Measurements from ENCODE around the gene C19orf53. TPM values are rescaled to one million over a fixed set of nuclear protein-coding genes. Genes with fewer than 3 reads are reported as not detected.
"Not testable (repeated sequence)": the region's sequence is repeated elsewhere in the genome, so short reads cannot be mapped to it uniquely, and the experiment has no call there.

Gene C19orf53
- total RNA-seq, 1 donor from 2014 or later = 89.1 TPM

GRCh38 chr19:13782537-13782936, 8.3 kb downstream of the C19orf53 start:
- no peak overlapping the region for H3K4me3 Mint-ChIP-seq
- no peaks in the 10 kb centered on the region for H3K9me3 Mint-ChIP-seq
- TF ChIP-seq CTCF (conservative IDR thresholded peaks at IDR 0.05) = no peak
- DNase-seq (ENCODE audit: low read depth, low spot score) = no peak
- H3K4me1 Mint-ChIP-seq = peaks cover 19% of the 10 kb centered on the region
- H3K27ac Mint-ChIP-seq (ENCODE audit: unreplicated experiment) = no peak overlapping the region
- peaks cover 6% of the 10 kb centered on the region for H3K36me3 Mint-ChIP-seq (ENCODE audit: low read depth)
- peaks cover 3% of the 10 kb centered on the region for H3K27me3 Mint-ChIP-seq (ENCODE audit: low read depth)

- no peak overlapping the region for H3K27ac Mint-ChIP-seq (ENCODE audit: unreplicated experiment)
- peaks cover 19% of the 10 kb centered on the region for H3K4me1 Mint-ChIP-seq
- H3K27me3 Mint-ChIP-seq (ENCODE audit: low read depth) = peaks cover 3% of the 10 kb centered on the region
- no peaks in the 10 kb centered on the region for H3K9me3 Mint-ChIP-seq
- H3K4me3 Mint-ChIP-seq = peak overlapping the region; percentile 56
- H3K36me3 Mint-ChIP-seq (ENCODE audit: low read depth) = peaks cover 6% of the 10 kb centered on the region
- TF ChIP-seq CTCF (conservative IDR thresholded peaks at IDR 0.05) = no peak
- no peak for DNase-seq (ENCODE audit: low read depth, low spot score)
These were observed 9.6 kb downstream of the C19orf53 start for GRCh38 chr19:13783565-13784500.

GRCh38 chr19:13784731-13785452, 10.6 kb downstream of the C19orf53 start:
- peak; percentile 74 for TF ChIP-seq CTCF (conservative IDR thresholded peaks at IDR 0.05)
- peaks cover 3% of the 10 kb centered on the region for H3K27me3 Mint-ChIP-seq (ENCODE audit: low read depth)
- no peak overlapping the region for H3K4me3 Mint-ChIP-seq
- H3K4me1 Mint-ChIP-seq = peaks cover 19% of the 10 kb centered on the region
- peak; percentile 63 for DNase-seq (ENCODE audit: low read depth, low spot score)
- no peaks in the 10 kb centered on the region for H3K36me3 Mint-ChIP-seq (ENCODE audit: low read depth)
- no peaks in the 10 kb centered on the region for H3K9me3 Mint-ChIP-seq
- H3K27ac Mint-ChIP-seq (ENCODE audit: unreplicated experiment) = no peak overlapping the region

GRCh38 chr19:13788991-13789390, 14.7 kb downstream of the C19orf53 start:
- peaks cover 4% of the 10 kb centered on the region for H3K4me1 Mint-ChIP-seq
- H3K27me3 Mint-ChIP-seq (ENCODE audit: low read depth) = peaks cover 3% of the 10 kb centered on the region
- H3K36me3 Mint-ChIP-seq (ENCODE audit: low read depth) = no peaks in the 10 kb centered on the region
- no peak for TF ChIP-seq CTCF (conservative IDR thresholded peaks at IDR 0.05)
- no peak for DNase-seq (ENCODE audit: low read depth, low spot score)
- H3K27ac Mint-ChIP-seq (ENCODE audit: unreplicated experiment) = no peak overlapping the region
- H3K4me3 Mint-ChIP-seq = no peak overlapping the region
- H3K9me3 Mint-ChIP-seq = no peaks in the 10 kb centered on the region

- Mint-ChIP-seq H3K4me3 (peak overlapping the region; percentile 41), H3K27ac (ENCODE audit: unreplicated experiment) (no peak overlapping the region), H3K27me3 (ENCODE audit: low read depth) (no peaks in the 10 kb centered on the region), H3K4me1 (peaks cover 15% of the 10 kb centered on the region), H3K9me3 (no peaks in the 10 kb centered on the region), H3K36me3 (ENCODE audit: low read depth) (no peaks in the 10 kb centered on the region)
- no peak for DNase-seq (ENCODE audit: low read depth, low spot score)
- TF ChIP-seq CTCF (conservative IDR thresholded peaks at IDR 0.05) = no peak
These were observed 16.1 kb downstream of the C19orf53 start for GRCh38 chr19:13790354-13790753.

GRCh38 chr19:13793317-13793716, 19.1 kb downstream of the C19orf53 start:
- not testable (repeated sequence) for H3K27ac Mint-ChIP-seq (ENCODE audit: unreplicated experiment); H3K36me3 Mint-ChIP-seq (ENCODE audit: low read depth); H3K9me3 Mint-ChIP-seq; DNase-seq (ENCODE audit: low read depth, low spot score); H3K27me3 Mint-ChIP-seq (ENCODE audit: low read depth)
- Mint-ChIP-seq H3K4me3 (peak overlapping the region; percentile 98), H3K4me1 (peaks cover 23% of the 10 kb centered on the region)
